HG03108 (cell line): ENCODE measurements around the gene DCAKD.

ENCODE experiments used
- ATAC-seq: cut with Tn5 transposase; IDR thresholded peaks from one replicate; pipeline ENCODE4 v1.9.1; 2021; ENCODE audit warnings: moderate library complexity; ENCODE audit not compliant: unreplicated experiment

The DCAKD gene

DNA sequence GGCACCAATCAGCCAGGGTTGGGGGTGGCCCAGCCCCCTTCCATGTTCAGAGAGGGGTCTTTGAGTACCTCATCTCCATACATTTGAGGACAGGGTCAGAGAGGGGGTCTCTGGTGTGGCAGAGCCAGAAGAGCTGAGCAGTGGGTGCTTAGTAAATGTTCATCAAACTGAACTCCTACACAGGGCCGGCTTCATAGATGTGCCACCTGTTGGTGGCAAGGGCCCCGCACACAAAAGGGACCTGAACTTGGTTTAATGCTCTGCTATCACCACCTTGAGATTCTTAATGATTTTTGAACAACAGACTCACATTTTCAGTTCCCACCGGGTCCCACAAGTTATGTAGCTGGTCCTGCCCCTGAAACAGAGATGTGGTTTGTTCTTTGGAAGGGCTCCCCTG, 74.4 kb downstream of the DCAKD start:
- no peak for ATAC-seq

DNA sequence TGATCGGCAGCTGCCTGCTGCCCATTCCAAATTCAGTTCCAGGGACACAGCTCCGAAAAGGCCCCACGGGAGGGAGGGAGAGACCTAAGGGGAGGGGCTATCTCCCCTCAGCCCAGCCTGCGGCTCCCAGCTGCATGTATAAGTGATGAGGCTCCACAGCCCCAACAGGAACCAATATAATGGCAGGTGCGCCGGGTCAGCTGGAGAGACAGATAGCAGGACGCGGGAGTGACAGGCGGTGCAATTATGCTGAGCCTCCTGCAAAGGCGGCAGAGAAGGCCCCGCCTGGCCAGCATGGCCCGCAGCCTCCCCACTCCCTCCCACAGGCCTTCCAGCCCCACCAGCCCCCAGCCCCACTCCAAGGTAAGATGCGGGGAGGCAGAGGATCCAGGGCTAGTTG, 75.2 kb downstream of the DCAKD start:
- ATAC-seq: no peak
